AG10803 (cell line): Measurements from ENCODE around the gene PON3.

Experiments
- DNase-seq: peaks from one replicate; pipeline ENCODE4 v3.0.0; 2010; ENCODE audit warnings: low read depth
- H3K4me3 ChIP-seq: 2 replicates; pipeline ENCODE4 v1.5.1; 2011; ENCODE audit warnings: mild to moderate bottlenecking, low read length, control low read depth
- CTCF ChIP-seq: conservative IDR thresholded peaks from 2 replicates; pipeline ENCODE4 v1.5.1; 2011; ENCODE audit warnings: mild to moderate bottlenecking, low read length, control low read depth, inconsistent platforms

Gene PON3

GRCh38 chr7:95434557-95435421 is 38.6 kb upstream of the PON3 start, which contains the start of gene PON2:
Gene PON2 (minus strand): TSS chr7:95435028. CDS start chr7:95434951, 77 bp downstream.
- peak within 1 kb of the TSS; percentile 62 for H3K4me3 ChIP-seq
- DNase-seq, result peak; percentile 78
- no peak for TF ChIP-seq CTCF

GRCh38 chr7:95433952-95434556 is 37.9 kb upstream of the PON3 start:
- DNase-seq, result no peak
- TF ChIP-seq CTCF, result no peak
- H3K4me3 ChIP-seq, result peak overlapping the region; percentile 62

- no peak for TF ChIP-seq CTCF
- DNase-seq, result no peak
- H3K4me3 ChIP-seq, result no peak overlapping the region
These were observed 37.0 kb upstream of the PON3 start for GRCh38 chr7:95433129-95433528.

- DNase-seq, result no peak
- H3K4me3 ChIP-seq, result no peak overlapping the region
- TF ChIP-seq CTCF, result no peak
These were observed 36.4 kb upstream of the PON3 start for GRCh38 chr7:95432606-95433005.

- no peak for DNase-seq
- TF ChIP-seq CTCF, result no peak
- H3K4me3 ChIP-seq, result no peak overlapping the region
These were observed 34.7 kb upstream of the PON3 start for GRCh38 chr7:95430864-95431263.

- DNase-seq, result no peak
- no peak for TF ChIP-seq CTCF
- no peak overlapping the region for H3K4me3 ChIP-seq
These were observed 33.2 kb upstream of the PON3 start for GRCh38 chr7:95429241-95429990.
